Lower leg skin (tissue), 4 donors: ENCODE data around the gene PKD2. TPM values are rescaled to one million over a fixed set of nuclear protein-coding genes. Genes with fewer than 3 reads are reported as not detected.
"Not testable (repeated sequence)": the region's sequence is repeated elsewhere in the genome, so short reads cannot be mapped to it uniquely, and the experiment has no call there.

Source experiments
- DNase-seq, 2 donors: peaks; one replicate each; pipeline ENCODE4 v3.0.0-alpha.2; 2019; ENCODE audit warnings: low spot score in 2 of 2
- H3K4me3 ChIP-seq: fragments of 200-600 bp; sonication (generic); 2 replicates; pipeline ENCODE4 v1.5.1; 2017; ENCODE audit warnings: mild to moderate bottlenecking, low read depth; ENCODE audit not compliant: poor library complexity, severe bottlenecking
- POLR2A ChIP-seq, 2 donors: fragments of 450-650 bp; IDR thresholded peaks; one replicate each; pipeline ENCODE4 v1.6.1; 2016 to 2017; ENCODE audit warnings: antibody characterized with exemption in 2 of 2, mild to moderate bottlenecking in 1 of 2, moderate library complexity in 1 of 2
- WGBS, 2 donors: methylation state at CpG; one replicate each; pipeline ENCODE4 v1.1.5; 2018; 5-methylcytosine and 5-hydroxymethylcytosine counted together
- intact Hi-C: fragments of 100-400 bp; cut with DNase I; formaldehyde crosslinking; loops from one replicate; pipeline ENCODE4 v1.15.0; 2023; ENCODE audit warnings: low total_unique reads
- total RNA-seq, 4 donors: library from RNA; depleted of rRNA; stranded (reverse); fragments of >200 nt; gene quantifications; one replicate each; pipeline ENCODE4 v1.1.0, GENCODE V29; 2016
- TF ChIP-seq, protein P1 (sequence below), 3 donors: fragments of 450-650 bp; IDR thresholded peaks; one replicate each; pipeline ENCODE4 v1.5.1; 2016; ENCODE audit warnings: antibody characterized with exemption in 3 of 3, mild to moderate bottlenecking in 3 of 3, moderate library complexity in 2 of 3

The PKD2 gene
- total RNA-seq, 4 donors from 2014 or later: 17.3 to 25.4 (median 21.7) TPM

DNA sequence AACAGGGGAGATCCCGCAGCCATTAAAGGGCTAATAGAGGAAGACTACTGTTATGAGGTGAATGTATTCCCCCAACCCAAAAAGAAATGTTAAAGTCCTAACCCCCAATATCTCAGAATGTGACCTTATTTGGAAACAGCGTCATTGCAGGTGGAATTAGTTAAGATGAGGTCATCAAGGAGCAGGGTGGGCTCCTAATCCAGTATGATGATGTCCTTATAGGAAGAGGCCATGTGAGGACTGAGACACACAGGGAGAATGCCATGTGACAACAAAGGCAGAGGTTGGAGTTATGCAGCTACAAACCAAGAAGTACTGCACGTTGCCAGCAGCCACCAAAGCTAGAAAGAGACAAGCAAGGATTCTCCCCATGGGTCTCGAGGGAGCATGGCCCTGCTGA, 17.7 kb upstream of the PKD2 start:
- TF ChIP-seq, protein P1, sequence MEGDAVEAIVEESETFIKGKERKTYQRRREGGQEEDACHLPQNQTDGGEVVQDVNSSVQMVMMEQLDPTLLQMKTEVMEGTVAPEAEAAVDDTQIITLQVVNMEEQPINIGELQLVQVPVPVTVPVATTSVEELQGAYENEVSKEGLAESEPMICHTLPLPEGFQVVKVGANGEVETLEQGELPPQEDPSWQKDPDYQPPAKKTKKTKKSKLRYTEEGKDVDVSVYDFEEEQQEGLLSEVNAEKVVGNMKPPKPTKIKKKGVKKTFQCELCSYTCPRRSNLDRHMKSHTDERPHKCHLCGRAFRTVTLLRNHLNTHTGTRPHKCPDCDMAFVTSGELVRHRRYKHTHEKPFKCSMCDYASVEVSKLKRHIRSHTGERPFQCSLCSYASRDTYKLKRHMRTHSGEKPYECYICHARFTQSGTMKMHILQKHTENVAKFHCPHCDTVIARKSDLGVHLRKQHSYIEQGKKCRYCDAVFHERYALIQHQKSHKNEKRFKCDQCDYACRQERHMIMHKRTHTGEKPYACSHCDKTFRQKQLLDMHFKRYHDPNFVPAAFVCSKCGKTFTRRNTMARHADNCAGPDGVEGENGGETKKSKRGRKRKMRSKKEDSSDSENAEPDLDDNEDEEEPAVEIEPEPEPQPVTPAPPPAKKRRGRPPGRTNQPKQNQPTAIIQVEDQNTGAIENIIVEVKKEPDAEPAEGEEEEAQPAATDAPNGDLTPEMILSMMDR (IDR thresholded peaks at IDR 0.05): no peak
- TF ChIP-seq POLR2A (IDR thresholded peaks at IDR 0.05): no peak
- WGBS, 2 donors: 87 to 89% methylated on average over 4 of the region's 4 CpGs
- intact Hi-C loops: no loop called here
- no peak overlapping the region for H3K4me3 ChIP-seq
- no peak for DNase-seq

DNA sequence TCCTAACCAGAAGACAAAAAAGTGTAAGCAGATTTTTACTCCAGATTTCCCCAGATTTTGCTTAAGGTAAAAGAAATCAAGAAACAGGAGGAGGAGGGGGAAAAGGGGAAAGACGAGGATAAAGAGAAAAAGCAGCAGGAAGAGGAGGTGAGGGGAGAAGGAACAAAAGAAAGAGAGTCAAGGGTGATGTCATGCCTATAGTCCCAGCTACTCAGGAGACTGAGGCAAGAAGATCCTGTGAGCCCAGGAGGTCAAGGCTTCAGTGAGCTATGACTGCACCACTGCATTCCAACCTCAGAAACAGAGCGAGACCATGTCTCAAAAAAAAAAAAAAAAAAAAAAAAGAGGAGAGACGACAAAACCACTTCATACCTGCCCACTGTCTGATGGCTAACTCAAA, 12.0 kb upstream of the PKD2 start:
- TF ChIP-seq POLR2A (IDR thresholded peaks at IDR 0.05): no peak
- TF ChIP-seq, protein P1 (IDR thresholded peaks at IDR 0.05): no peak
- 79 to 93% methylated on average over 3 of the region's 3 CpGs for WGBS, 2 donors
- intact Hi-C loops: no loop called here
- H3K4me3 ChIP-seq: no peak overlapping the region
- DNase-seq: no peak

DNA sequence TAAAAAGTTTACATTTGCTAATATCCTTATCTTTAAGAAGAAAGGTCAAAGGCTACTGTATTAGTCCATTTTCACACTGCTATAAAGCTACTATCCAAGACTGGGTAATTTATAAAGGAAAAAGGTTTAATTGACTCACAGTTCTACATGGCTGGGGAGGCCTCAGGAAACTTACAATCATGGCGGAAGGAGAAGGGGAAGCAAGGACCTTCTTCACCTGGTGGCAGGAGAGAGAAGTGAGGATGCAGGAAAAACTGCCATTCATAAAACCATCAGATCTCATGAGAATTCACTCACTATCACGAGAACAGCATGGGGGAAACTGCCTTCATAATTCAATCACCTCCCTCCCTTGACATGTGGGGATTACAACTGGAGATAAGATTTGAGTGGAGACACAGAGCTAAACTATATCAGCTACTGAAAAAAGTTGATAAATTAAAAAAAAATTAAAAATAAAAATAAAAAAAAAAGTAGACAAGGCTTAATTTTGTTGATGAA, 8.2 kb upstream of the PKD2 start:
- WGBS, 2 donors: 91 to 95% methylated on average over 2 of the region's 2 CpGs
- H3K4me3 ChIP-seq, intact Hi-C loops, DNase-seq: not testable (repeated sequence)

DNA sequence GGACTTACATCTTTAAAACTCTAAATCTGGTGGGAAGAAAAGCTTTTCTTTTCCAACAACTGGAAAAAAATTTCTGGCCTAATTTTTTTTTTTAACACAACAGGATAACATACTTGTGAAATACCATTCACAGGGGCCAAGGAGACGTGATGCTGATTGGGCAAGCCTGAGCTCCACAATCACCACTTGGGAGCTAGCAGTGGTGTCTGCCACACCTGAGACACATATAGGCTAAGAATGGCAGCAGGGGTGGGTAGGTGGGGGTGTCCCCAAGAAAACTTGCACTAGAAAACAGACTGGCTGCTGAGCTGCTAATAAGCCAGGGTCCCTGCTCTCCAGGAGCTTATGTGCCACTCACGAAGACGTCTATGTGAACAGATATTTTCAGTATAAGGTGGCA, 5.6 kb upstream of the PKD2 start:
- no peak for DNase-seq
- intact Hi-C loops: no loop called here
- TF ChIP-seq POLR2A (IDR thresholded peaks at IDR 0.05): no peak
- TF ChIP-seq, protein P1 (IDR thresholded peaks at IDR 0.05): no peak
- 77 to 78% methylated on average over 3 of the region's 3 CpGs for WGBS, 2 donors
- no peak overlapping the region for H3K4me3 ChIP-seq

DNA sequence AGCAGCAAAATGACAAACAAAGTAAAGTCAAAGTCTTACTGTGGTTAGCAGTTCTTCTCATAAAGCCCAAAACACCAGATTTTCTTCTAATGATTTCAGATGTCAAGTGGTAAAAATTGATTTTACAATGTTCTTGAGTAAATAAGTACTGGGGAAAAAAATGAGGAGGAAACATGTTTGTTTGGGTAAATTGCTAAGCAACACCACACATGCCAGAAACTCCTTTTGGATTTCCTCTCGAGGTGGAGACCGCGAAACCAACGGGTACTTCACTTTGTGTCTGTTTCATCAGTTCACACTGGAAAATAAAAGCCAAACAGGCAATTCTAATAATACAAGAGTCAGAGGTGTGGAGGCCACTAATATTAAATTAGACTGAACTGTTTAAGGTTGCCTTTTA, 4.6 kb upstream of the PKD2 start:
- intact Hi-C loops: no loop called here
- H3K4me3 ChIP-seq: no peak overlapping the region
- DNase-seq: no peak
- 24 to 25% methylated on average over 4 of the region's 4 CpGs for WGBS, 2 donors
- TF ChIP-seq POLR2A (IDR thresholded peaks at IDR 0.05): no peak
- TF ChIP-seq, protein P1 (IDR thresholded peaks at IDR 0.05): no peak

DNA sequence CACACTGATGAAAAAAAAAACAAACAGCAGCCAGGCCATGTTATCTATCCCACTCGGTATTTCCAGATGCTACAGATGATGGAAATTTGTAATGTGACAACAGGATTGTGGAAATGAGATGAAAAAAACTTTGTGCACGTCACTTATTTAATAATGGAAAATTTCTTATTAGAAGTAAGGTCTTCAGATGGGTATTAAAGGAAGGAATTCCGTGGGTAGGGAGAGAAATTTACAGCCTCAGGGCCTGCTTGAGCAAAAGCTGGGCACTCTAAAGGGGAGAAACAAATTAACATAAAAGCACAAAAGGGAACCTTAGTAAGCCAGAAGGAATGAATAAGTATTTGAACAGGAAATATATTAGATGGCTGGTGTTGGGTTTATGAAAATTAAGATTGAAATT, 4.2 kb upstream of the PKD2 start:
- TF ChIP-seq, protein P1 (IDR thresholded peaks at IDR 0.05): no peak
- TF ChIP-seq POLR2A (IDR thresholded peaks at IDR 0.05): no peak
- intact Hi-C loops: no loop called here
- WGBS, 2 donors: 39 to 44% methylated on average over 3 of the region's 3 CpGs
- no peak overlapping the region for H3K4me3 ChIP-seq
- no peak for DNase-seq
